Caco-2 (cell line): ENCODE data around the gene GALR3. TPM values are rescaled to one million over a fixed set of nuclear protein-coding genes. Genes with fewer than 3 reads are reported as not detected.

ENCODE experiments used
- BruUV-seq: library from RNA; stranded (reverse); fragments of 400-500 nt; replicated peaks from 2 replicates; lab custom pipeline; 2021; lab: Mats Ljungman, UMichigan
- CTCF ChIA-PET: fragments of 300-600 bp; sonication (Branson Sonifier 250); formaldehyde crosslinking; loops from one replicate; lab custom pipeline; 2022; ENCODE audit warnings: antibody characterized with exemption; lab: Charles Lee
- POLR2A ChIA-PET: fragments of 300-600 bp; sonication (Branson Sonifier 250); formaldehyde crosslinking; loops from one replicate; lab custom pipeline; 2022; ENCODE audit warnings: antibody characterized with exemption; lab: Charles Lee
- DNase-seq, 2 experiments: peaks; one replicate each; pipeline versions ENCODE4 v3.0.0 to v3.0.0-alpha.2; 2020 to 2022
- H3K27me3 ChIP-seq: replicated peaks from 2 replicates; pipeline ENCODE4 v1.6.0; 2011; ENCODE audit warnings: low read length; ENCODE audit not compliant: control insufficient read depth, insufficient read depth
- H3K36me3 ChIP-seq: 2 replicates; pipeline ENCODE4 v1.5.1; 2011; ENCODE audit warnings: low read length; ENCODE audit not compliant: control insufficient read depth, insufficient read depth
- H3K4me1 ChIP-seq: fragments of 250-450 bp; sonication (Bioruptor Pico); 2 replicates; pipeline ENCODE4 v1.5.1; 2020; ENCODE audit warnings: mild to moderate bottlenecking
- H3K4me3 ChIP-seq: 2 replicates; pipeline ENCODE4 v1.5.1; 2011; ENCODE audit warnings: low read depth, mild to moderate bottlenecking, control low read depth, low read length
- H3K9me3 ChIP-seq: fragments of 250-450 bp; sonication (Bioruptor Pico); 2 replicates; pipeline ENCODE4 v1.5.1; 2020; ENCODE audit warnings: mild to moderate bottlenecking, moderate library complexity
- H3K27ac Mint-ChIP-seq: one replicate; pipeline ENCODE4 v1.8.0; 2022; ENCODE audit warnings: mixed read lengths; ENCODE audit not compliant: unreplicated experiment
- H3K27me3 Mint-ChIP-seq: one replicate; pipeline ENCODE4 v1.8.0; 2022; ENCODE audit warnings: mixed read lengths; ENCODE audit not compliant: insufficient read depth, unreplicated experiment
- H3K36me3 Mint-ChIP-seq: one replicate; pipeline ENCODE4 v1.8.0; 2022; ENCODE audit warnings: mild to moderate bottlenecking, mixed read lengths; ENCODE audit not compliant: insufficient read depth, unreplicated experiment
- H3K4me1 Mint-ChIP-seq: one replicate; pipeline ENCODE4 v1.8.0; 2022; ENCODE audit warnings: low read depth, mixed read lengths; ENCODE audit not compliant: unreplicated experiment
- H3K4me3 Mint-ChIP-seq: one replicate; pipeline ENCODE4 v1.8.0; 2022; ENCODE audit warnings: mild to moderate bottlenecking, moderate library complexity, mixed read lengths; ENCODE audit not compliant: unreplicated experiment
- H3K9me3 Mint-ChIP-seq: one replicate; pipeline ENCODE4 v1.8.0; 2022; ENCODE audit warnings: mixed read lengths; ENCODE audit not compliant: unreplicated experiment
- intact Hi-C: fragments of 100-400 bp; cut with micrococcal nuclease; formaldehyde crosslinking; loops from one replicate; pipeline ENCODE4 v1.10.0; 2022; ENCODE audit not compliant: unreplicated experiment
- total RNA-seq: library from RNA; stranded (reverse); gene quantifications from 2 replicates; pipeline ENCODE4 v1.2.3, GENCODE V29; 2022
- TF ChIP-seq, protein P1 (sequence below), 2 experiments: fragments of 200-600 bp in 1 of 2; IDR thresholded peaks; 1 replicate in 1 of 2; 2 replicates in 1 of 2; pipeline versions ENCODE4 v1.5.1 to v1.8.0; 2011 to 2022; ENCODE audit warnings: antibody characterized with exemption in 1 of 2, control low read depth in 1 of 2, inconsistent platforms in 1 of 2, low read depth in 1 of 2, low read length in 1 of 2, mild to moderate bottlenecking in 1 of 2, moderate library complexity in 1 of 2; ENCODE audit not compliant: insufficient read depth in 1 of 2, severe bottlenecking in 1 of 2, unreplicated experiment in 1 of 2

GALR3 gene
- total RNA-seq, 1 experiment from 2014 or later = 0.27 TPM

DNA sequence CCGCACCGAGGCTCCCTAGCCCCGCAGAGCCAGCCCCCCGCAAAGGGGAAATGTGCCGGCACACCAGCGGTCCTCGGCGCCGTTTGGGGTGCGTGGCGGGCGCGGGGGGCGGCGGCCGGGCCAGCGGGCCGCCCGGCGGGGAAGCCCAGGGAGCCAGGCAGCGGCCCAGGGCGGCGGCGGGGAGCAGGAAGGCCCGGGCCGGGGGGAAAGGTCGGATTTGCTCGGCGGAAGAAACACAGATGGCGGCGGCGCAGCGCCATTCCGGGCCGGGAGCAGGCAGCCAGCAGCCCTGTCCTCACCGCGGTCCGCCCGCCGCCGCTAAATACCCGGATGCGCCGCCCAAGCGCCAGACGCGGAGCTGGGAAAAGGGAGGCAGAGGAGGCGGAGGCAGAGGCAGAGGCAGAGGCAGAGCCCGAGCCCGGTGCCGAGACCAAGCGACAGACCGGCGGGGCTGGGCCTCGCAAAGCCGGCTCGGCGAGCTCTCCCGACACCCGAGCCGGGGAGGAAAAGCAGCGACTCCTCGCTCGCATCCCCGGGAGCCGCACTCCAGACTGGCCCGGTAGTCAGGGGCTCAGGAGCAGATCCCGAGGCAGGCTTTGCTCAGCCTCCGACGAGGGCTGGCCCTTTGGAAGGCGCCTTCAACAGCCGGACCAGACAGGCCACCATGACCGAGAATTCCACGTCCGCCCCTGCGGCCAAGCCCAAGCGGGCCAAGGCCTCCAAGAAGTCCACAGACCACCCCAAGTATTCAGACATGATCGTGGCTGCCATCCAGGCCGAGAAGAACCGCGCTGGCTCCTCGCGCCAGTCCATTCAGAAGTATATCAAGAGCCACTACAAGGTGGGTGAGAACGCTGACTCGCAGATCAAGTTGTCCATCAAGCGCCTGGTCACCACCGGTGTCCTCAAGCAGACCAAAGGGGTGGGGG, 18.0 kb upstream of the GALR3 start:
- peaks cover 13% of the 10 kb centered on the region for H3K4me1 ChIP-seq

DNA sequence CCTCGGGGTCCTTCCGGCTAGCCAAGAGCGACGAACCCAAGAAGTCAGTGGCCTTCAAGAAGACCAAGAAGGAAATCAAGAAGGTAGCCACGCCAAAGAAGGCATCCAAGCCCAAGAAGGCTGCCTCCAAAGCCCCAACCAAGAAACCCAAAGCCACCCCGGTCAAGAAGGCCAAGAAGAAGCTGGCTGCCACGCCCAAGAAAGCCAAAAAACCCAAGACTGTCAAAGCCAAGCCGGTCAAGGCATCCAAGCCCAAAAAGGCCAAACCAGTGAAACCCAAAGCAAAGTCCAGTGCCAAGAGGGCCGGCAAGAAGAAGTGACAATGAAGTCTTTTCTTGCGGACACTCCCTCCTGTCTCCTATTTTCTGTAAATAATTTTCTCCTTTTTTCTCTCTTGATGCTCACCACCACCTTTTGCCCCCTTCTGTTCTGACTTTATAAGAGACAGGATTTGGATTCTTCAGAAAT, 17.3 kb upstream of the GALR3 start:
- Mint-ChIP-seq H3K27me3 (no peaks in the 10 kb centered on the region), H3K4me3 (peak overlapping the region; percentile 90), H3K36me3 (peaks cover 75% of the 10 kb centered on the region), H3K4me1 (peaks cover 25% of the 10 kb centered on the region), H3K27ac (peak overlapping the region; percentile 92), H3K9me3 (no peaks in the 10 kb centered on the region)
- H3K36me3 ChIP-seq = no peaks in the 10 kb centered on the region; the same call in 1 of the 2 replicates
- H3K4me1 ChIP-seq = peaks cover 13% of the 10 kb centered on the region
- no peaks in the 10 kb centered on the region for H3K27me3 ChIP-seq
- intact Hi-C loops = loop anchor here (2.0 to 10.0 kb wide), 2 partner anchors 39 to 149 kb away; partner anchors contain the start of genes ANKRD54, C22orf23 and POLR2F
- peak overlapping the region; percentile 46 for H3K4me3 ChIP-seq
- no peaks in the 10 kb centered on the region for H3K9me3 ChIP-seq
- CTCF ChIA-PET = no interaction called here
- TF ChIP-seq, protein P1, sequence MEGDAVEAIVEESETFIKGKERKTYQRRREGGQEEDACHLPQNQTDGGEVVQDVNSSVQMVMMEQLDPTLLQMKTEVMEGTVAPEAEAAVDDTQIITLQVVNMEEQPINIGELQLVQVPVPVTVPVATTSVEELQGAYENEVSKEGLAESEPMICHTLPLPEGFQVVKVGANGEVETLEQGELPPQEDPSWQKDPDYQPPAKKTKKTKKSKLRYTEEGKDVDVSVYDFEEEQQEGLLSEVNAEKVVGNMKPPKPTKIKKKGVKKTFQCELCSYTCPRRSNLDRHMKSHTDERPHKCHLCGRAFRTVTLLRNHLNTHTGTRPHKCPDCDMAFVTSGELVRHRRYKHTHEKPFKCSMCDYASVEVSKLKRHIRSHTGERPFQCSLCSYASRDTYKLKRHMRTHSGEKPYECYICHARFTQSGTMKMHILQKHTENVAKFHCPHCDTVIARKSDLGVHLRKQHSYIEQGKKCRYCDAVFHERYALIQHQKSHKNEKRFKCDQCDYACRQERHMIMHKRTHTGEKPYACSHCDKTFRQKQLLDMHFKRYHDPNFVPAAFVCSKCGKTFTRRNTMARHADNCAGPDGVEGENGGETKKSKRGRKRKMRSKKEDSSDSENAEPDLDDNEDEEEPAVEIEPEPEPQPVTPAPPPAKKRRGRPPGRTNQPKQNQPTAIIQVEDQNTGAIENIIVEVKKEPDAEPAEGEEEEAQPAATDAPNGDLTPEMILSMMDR (IDR thresholded peaks at IDR 0.05; ENCODE audit: insufficient read depth in 1 of 2, low read depth in 1 of 2, low read length in 1 of 2, severe bottlenecking in 1 of 2, unreplicated experiment in 1 of 2) = no peak
- no peak for DNase-seq
- no TSS peak for BruUV-seq
- POLR2A ChIA-PET = interaction anchor here (0.6 to 1.0 kb wide), 2 partner anchors 18 to 61 kb away, joined by 4 to 5 read pairs; no protein-coding TSS in a partner anchor

More for the DNA sequence above, 18.0 kb upstream of the GALR3 start:
- CTCF ChIA-PET = no interaction called here
- peak overlapping the region; percentile 92 for H3K27ac Mint-ChIP-seq
- peak overlapping the region; percentile 90 for H3K4me3 Mint-ChIP-seq
- peak; percentile 89 to 97 for DNase-seq
- no TSS peak for BruUV-seq
- intact Hi-C loops = loop anchor here (5.0 to 10.0 kb wide), 2 partner anchors 58 to 150 kb away; partner anchors contain the start of genes C22orf23 and POLR2F
- Histone ChIP-seq H3K4me3 (peak overlapping the region; percentile 46), H3K9me3 (no peaks in the 10 kb centered on the region), H3K27me3 (no peaks in the 10 kb centered on the region), H3K36me3 (no peaks in the 10 kb centered on the region)
- H3K4me1 Mint-ChIP-seq = peaks cover 25% of the 10 kb centered on the region
- H3K27me3 Mint-ChIP-seq = no peaks in the 10 kb centered on the region
- TF ChIP-seq, protein P1 (IDR thresholded peaks at IDR 0.05; ENCODE audit: insufficient read depth in 1 of 2, low read depth in 1 of 2, low read length in 1 of 2, severe bottlenecking in 1 of 2, unreplicated experiment in 1 of 2) = no peak
- H3K36me3 Mint-ChIP-seq = peaks cover 75% of the 10 kb centered on the region
- no peaks in the 10 kb centered on the region for H3K9me3 Mint-ChIP-seq
- POLR2A ChIA-PET = interaction anchor here (0.6 to 1.5 kb wide), 9 partner anchors 17 to 1323 kb away, joined by 3 to 7 read pairs (median 4); partner anchors contain the start of genes ANKRD54 and PDXP
